ENCODE measurements around the gene HOXB6.

Gene HOXB6

DNA sequence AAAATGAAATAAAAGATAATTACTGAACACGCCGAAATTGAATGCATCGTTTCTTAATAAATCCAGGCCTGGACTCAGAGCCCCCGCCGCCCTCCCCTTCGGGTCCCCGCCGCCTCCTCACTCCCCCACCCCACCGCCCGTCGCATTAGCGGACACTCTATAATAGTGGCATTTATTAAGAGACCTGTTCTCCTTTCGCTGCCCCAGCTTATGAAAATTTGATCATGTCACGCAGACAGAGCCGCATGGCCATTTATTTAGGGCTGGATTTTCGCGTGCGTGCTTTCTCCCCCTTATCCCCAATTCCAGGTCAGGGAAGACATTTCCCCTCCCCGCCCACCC lies 53.6 kb downstream of the HOXB6 start:
- no peak for DNase-seq

DNA sequence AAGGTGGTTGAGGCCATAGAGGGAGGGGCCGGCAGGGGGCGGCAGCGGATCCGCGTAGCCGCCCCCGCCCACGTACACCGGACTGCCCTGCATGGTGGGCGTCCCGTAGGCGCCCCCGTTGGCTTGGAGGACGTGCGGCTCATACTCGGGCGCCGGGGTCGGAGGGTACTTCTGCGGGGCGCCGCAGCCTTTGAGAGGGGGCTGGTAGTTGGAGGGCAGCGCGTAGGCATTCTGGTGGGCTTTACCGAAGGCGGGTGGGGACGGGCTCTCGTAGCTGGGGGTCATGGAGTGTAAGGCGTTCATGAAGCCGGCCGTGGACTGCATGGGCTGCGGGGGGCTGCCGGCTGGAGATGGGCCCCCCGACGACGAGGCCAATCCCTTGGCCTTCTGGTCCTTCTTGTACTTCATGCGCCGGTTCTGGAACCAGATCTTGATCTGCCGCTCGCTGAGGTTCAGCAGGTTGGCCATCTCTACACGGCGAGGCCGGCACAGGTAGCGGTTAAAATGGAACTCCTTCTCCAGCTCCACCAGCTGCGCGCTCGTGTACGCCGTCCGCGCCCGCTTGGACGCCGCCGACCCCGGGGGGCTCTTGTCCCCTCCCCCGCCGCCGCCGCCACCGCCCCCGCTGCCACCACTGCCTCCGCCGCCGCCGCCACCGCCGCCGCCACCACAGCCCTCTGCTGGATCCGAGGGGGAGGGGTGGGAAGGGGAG lies 54.1 kb downstream of the HOXB6 start:
- DNase-seq, result no peak

DNA sequence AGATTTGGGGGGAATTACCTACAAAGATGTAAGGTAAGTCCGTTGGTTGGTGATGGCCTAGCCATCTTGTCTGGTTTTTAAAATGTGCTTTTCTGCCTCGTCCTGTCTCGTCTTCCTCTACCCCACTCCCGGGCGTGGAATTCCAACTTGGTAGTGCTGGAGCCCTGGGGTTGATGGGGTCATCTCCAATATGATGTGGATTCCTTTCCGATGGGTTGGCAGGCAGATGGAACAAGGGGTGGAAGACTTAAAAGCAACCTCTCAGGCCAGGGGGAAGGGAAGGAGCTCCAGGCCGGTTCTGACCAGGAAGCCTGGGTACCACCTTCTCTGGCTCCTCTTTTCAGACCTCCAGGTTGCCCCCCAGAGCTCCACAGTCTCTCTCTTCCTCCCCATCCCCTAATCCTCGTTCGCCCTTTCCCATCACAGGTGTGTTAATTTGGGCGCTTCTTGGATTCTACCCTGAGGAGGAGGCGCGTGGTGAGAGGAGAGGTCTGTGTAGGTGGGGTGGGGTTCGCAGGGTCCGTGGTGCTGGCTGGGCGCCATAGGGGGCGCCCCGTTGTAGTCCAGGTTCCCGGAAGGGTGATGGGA lies 54.8 kb downstream of the HOXB6 start:
- no peak for DNase-seq

DNA sequence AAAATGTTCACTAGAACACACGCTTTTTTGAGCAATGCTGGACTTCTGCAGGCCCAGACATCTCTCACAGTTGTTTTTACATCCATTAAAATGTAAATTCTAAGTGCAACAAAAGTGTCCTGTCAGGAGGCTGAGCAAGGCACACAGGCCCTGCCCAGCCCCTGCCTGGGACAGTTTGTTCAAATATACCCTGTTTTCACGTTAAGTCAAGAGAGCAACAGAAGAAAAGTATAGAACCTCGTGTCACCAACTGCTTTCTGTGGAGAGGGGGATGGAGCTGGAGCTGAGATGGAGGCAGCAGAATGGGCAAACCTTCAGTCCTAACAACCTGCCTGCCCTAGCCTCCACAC lies 55.5 kb downstream of the HOXB6 start:
- no peak for DNase-seq

DNA sequence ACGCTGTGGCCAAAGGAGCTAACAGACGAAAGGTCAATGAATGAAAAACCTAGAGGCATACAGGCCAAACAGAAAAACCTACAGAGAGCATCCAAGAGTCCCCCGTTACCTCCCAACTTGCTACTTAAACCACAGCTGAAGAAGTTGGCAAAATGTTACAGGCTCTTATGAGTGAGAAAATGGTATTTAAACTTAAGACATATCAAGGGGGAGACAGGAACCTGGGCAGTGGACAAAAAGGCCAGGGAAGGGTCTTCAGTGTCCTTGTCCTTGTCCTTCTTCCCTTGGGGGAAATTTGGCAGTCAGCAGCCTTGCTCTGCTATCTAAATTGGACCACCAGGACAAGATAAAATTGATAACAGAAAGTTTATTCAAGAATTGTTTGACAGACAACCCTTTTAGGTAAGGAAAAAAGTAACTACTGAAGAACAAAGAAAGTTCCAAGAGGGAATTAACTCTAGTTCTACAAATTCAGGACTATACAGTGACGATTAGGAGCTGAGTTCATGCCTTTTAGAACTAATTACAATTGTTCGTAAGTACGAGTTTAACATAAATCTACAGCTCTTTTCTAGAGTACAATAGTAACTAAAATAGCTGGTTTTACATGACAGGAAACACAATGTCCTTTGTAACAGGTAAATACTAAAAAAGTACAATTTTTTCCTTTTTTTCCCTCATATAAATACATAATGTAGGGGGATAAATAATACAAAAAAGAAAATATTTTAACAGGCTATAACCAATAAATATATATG lies 56.1 kb downstream of the HOXB6 start:
- DNase-seq, result no peak

DNA sequence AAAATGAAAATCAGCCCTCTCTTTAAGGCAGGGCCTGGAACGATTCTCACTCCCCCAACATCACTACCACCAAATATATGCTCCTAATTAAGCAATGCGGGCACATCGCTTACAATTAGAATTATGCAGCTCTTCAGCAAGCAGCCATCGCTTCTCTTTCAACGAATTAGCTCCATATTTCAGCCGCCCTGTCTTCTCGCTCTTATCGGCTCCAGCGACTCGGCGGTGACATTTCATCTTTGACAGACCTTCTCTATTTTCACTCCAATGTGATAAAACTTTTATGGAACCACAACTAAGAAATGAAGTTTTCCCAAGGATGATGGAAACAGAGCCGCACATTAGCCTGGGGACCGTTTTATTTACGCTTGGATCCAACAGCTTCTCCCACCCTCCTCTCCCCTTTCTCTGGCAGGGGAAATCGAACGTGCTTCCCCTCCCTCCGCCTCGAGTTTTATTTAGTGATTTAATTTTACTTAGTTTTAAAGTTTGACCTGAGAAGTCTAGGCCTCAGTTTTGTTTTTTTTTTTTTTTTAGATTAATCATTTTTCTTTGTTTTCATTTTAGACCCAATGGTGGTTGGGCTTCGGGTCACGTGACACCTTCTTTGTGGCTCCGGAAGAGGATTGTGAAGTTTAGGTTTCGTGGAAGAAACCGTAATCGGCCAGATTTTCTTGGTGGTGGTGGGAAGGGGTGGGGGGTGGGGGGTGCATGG lies 56.8 kb downstream of the HOXB6 start:
- DNase-seq, result no peak

DNA sequence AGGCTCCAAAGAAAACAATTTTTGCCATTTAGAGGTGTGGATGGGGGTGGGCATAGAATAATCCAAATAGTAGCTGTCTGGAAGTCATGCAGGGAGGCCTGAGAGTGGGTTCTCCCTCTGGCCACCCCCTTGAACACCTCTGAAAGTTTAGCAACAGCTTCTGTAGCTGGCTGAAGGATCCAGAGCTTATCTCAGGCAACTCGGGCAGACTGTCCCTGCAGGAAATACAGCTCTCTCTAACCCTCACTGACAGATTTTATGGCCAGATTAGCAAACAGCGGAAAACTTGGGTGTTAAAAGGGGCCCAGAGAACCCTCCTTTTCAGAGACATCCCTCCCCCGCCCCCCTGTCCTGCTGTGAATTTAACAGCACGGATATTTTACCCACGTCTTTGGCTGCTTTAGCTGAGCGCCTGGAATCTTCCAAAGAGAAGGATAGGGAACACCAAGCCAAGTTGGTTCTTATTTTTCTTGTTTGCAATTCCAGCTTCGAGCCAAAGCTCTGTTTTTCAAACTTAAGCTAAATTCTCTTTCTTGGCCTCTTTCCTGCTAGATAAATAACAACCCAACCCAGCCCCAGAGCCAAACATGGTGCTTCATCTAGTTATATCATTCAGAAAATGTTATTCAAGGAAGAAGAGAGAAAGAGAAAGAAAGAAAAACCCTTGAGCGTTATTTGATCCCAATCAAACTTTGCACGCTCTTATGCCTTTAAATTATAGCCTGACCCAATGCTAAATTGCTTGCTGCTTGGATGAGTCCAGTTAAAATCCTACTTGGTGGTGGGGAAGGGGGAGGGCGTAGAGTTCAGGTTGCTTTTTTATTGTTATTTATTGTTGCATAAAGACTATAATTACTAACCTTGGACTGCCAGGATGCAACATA lies 57.6 kb downstream of the HOXB6 start:
- no peak for DNase-seq

DNA sequence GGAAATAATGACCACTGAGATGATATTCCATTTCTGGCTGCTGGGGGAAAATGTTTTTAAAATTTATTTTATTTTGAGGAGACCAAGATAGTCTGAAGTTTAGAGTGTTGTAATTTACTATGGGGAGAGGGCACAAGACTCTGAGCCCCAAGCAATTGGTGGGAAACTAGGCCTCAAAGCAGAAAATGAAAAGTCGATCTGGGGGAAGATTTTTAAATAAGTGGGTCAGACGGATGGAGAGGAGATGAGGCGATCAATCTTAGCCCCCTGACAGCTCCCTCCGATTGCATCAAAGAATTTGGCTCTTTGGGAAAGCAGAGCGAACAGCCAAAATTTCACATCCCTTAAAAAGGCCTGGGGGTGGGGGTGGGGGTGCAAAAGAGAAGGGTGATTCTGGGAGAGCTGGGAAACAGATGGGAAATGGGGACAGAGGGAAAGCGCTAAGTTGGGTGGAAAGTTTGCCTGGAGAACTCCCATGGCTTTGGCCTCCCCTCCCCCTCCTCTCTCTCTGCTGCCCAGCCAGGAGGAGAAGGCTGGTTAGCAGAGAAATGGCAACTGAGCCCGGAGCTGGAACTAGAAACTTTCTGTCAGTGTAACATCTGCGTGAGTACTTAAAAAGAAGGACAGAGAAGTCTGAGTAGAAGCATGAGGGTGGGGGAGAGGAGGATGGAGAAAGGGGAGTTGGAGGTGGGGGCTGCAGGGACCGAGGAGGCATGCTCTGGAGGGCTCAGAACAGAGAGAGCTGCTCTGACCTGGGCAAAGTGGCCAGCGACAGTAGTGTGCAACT lies 58.5 kb downstream of the HOXB6 start:
- DNase-seq, result no peak

Data from GDM1 (cell line).